Mesodermal cell (in vitro differentiated cells): Measurements from ENCODE around the gene ACSS1.

Source experiments
- H3K27ac ChIP-seq: 2 replicates; pipeline ENCODE4 v1.7.0; 2013; ENCODE audit warnings: mild to moderate bottlenecking, low read depth, low read length, moderate library complexity; ENCODE audit not compliant: severe bottlenecking
- H3K36me3 ChIP-seq: 2 replicates; pipeline ENCODE4 v1.7.1; 2013; ENCODE audit warnings: mild to moderate bottlenecking, low read length, moderate library complexity; ENCODE audit not compliant: control insufficient read depth, insufficient read depth
- H3K4me1 ChIP-seq: one replicate; pipeline ENCODE4 v1.7.1; 2013; ENCODE audit warnings: mild to moderate bottlenecking, low read length; ENCODE audit not compliant: insufficient read depth, control insufficient read depth, poor library complexity, severe bottlenecking
- H3K4me3 ChIP-seq: 2 replicates; pipeline ENCODE4 v1.7.0; 2013; ENCODE audit warnings: low read length, control low read depth, mild to moderate bottlenecking; ENCODE audit not compliant: insufficient read depth, poor library complexity, severe bottlenecking; ENCODE audit errors: extremely low read depth
- H3K9me3 ChIP-seq: 2 replicates; pipeline ENCODE4 v1.7.1; 2013; ENCODE audit warnings: mild to moderate bottlenecking, low read length, moderate library complexity; ENCODE audit not compliant: control insufficient read depth
- WGBS, 2 experiments: methylation state at CpG; one replicate each; pipeline ENCODE4 v1.1.5; 2013; ENCODE audit warnings: missing lambda C conversion rate in 2 of 2; ENCODE audit not compliant: insufficient coverage in 2 of 2; 5-methylcytosine and 5-hydroxymethylcytosine counted together

Gene ACSS1

DNA sequence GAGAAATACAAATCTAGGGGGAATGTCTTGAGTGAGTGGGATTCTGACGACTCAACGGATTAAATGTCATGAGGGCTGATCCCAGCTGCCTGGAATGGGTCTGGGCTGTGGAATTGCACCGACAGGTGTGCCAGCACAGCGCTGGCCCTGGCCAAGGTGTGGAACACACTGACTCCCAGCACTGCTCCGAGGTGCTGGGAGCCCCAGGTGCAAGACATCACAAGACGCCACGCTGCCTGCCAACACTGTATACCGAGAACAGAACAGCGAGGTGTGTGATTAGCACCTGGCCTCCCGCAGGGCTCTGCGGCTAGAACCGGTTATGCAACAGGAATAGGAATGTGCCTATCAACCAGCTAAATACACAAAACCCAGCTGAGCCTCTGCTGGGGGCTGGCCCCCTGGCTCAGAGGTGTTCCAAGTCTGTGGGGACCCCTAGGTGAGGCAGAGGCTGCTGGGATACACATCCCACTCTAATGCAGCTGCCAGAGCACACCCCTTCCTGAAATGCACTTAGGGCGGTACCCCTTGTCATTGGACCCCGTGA lies 40.6 kb downstream of the ACSS1 start:
- H3K27ac ChIP-seq = no peak overlapping the region
- no peaks in the 10 kb centered on the region for H3K9me3 ChIP-seq
- 79 to 88% methylated on average over 11 to 13 of the region's 14 CpGs for WGBS, 2 experiments
- H3K4me3 ChIP-seq = no peak overlapping the region
- no peaks in the 10 kb centered on the region for H3K4me1 ChIP-seq
- H3K36me3 ChIP-seq = no peaks in the 10 kb centered on the region

DNA sequence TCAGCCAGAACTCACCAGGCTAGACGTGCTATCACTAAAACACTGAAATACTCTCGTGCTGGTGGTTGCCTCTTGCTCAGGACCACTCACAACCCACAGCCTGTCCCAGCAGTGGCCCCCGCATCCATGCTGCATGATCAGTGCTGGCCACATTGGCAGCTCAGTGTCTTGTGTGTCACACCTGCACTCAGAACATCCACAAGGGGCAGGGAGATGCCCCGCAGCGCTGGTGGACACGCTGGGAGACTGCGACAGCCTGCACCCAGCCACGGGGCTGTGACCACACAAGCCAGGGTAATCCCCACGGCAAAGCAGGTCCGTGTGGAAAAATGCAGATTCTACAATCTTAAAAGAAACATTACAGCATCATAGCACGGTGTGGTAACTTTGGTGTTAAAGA lies 41.5 kb downstream of the ACSS1 start:
- WGBS, 2 experiments = 90 to 93% methylated on average over 9 of the region's 11 CpGs
- no peak overlapping the region for H3K4me3 ChIP-seq
- H3K36me3 ChIP-seq = no peaks in the 10 kb centered on the region
- H3K4me1 ChIP-seq = no peaks in the 10 kb centered on the region
- no peaks in the 10 kb centered on the region for H3K9me3 ChIP-seq
- H3K27ac ChIP-seq = no peak overlapping the region

DNA sequence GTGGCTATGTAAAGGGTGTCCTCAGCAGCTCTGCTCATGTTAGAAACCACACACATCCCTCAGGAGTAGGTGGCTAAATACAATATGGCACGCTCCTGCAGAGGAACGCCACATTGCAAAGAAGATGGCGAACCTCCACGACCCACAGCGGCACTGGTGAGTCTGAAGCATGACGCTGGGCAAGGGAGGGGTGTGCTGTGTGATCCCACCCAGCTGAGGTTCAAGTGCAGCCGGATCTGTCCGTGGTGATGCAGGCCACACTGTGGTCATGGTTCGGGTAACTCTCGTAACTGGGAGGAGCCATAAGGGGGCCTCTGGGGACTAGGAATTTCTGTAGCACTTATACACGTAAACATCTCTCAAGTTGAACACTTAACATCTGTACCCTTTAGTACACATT lies 42.0 kb downstream of the ACSS1 start:
- Histone ChIP-seq H3K36me3 (no peaks in the 10 kb centered on the region), H3K27ac (no peak overlapping the region), H3K9me3 (no peaks in the 10 kb centered on the region), H3K4me1 (no peaks in the 10 kb centered on the region), H3K4me3 (no peak overlapping the region)
- 84 to 93% methylated on average over 7 to 9 of the region's 11 CpGs for WGBS, 2 experiments

DNA sequence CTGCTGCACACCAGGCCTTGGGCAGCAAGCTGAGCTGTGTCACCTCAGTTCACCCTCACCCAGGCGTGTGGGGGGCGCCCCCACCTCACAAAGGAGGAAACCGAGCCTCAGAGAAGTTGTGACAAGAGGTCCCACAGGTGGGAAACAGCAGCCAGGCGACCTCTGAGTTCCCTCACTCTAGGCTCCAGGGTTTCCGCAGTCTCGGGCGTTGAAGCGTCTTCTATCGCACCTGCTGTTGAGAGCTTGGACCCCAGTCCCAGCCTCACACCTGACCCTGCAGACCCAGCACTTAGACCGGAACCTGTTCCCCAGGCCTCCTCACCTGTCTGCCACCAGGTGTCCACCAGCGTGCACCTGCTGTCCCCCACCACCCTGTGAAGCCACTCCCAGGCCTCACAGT lies 43.1 kb downstream of the ACSS1 start:
- H3K36me3 ChIP-seq = no peaks in the 10 kb centered on the region
- H3K4me1 ChIP-seq = no peaks in the 10 kb centered on the region
- H3K4me3 ChIP-seq = no peak overlapping the region
- no peaks in the 10 kb centered on the region for H3K9me3 ChIP-seq
- WGBS, 2 experiments = 83 to 89% methylated on average over 9 to 10 of the region's 11 CpGs
- no peak overlapping the region for H3K27ac ChIP-seq

DNA sequence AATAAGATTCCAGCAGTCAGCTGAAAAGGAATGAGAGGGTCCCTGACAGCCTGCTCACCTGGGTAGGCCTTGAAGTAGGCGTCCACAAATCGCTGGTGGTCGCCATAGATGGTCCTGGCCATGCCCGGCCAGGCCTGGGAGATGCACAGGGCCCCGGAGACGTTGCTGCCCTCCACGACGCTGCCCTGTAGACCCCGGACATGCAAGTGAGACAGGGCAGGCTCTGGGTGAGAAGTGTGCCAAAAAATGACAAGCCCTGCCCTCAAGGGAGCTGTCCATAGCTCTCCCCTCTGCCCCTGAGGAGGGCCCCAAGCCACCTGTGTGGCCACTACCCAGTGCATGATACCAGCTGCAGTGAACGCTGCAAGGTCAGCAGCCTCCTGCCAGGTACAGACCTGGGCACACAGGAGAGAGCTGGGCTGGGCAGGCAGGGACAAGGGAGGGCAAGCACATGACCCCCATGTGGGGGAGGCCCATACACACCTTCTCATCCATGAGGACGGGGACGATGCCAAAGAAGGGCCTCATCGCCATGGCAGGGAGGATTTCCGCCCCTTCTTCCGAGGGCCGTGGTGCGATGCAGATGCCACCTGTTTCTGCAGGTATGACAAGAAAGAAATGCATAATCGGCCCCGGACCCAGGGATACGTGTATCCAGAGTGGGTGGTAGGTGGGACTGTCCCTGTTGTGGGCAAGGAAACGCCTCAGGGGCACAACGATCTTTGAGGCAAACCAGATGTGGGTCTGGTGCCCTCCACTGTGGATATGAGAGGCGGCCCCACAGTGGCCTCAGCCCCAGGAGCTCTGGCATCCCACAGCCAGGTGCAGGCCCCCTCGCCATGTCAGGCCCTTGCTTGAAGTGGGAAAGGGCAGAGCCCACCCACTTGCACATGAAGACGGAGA lies 44.2 kb downstream of the ACSS1 start:
- Histone ChIP-seq H3K4me3 (no peak overlapping the region), H3K4me1 (no peaks in the 10 kb centered on the region), H3K36me3 (no peaks in the 10 kb centered on the region), H3K9me3 (no peaks in the 10 kb centered on the region), H3K27ac (no peak overlapping the region)
- WGBS, 2 experiments = 92 to 93% methylated on average over 25 of the region's 25 CpGs

- H3K9me3 ChIP-seq = no peaks in the 10 kb centered on the region
- no peak overlapping the region for H3K4me3 ChIP-seq
- no peaks in the 10 kb centered on the region for H3K4me1 ChIP-seq
- 91 to 94% methylated on average over 18 to 20 of the region's 21 CpGs for WGBS, 2 experiments
- no peaks in the 10 kb centered on the region for H3K36me3 ChIP-seq
- H3K27ac ChIP-seq = no peak overlapping the region
These were observed 45.2 kb downstream of the ACSS1 start for GRCh38 chr20:25012616-25013189.

DNA sequence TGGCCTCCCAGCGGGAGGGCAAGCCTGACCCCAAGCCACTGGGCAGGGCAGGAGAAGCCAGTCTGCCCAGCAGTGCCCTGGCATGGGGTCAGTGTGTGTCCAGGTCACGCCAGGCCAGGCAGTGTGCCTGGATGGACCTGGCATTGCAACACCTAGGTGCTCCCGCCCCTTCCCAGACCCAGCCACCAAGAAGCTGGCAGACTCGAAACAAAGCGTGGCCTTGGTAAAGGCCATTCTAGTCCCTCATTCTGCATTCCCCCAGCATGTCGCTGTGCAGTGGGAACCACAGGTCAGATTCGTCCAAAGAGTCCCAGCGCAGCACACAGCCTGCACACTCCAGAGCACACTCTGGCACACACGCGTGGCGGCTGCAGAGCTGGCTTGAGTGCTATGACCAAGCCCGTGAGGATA lies 46.1 kb downstream of the ACSS1 start:
- no peak overlapping the region for H3K27ac ChIP-seq
- H3K4me1 ChIP-seq = no peaks in the 10 kb centered on the region
- no peak overlapping the region for H3K4me3 ChIP-seq
- no peaks in the 10 kb centered on the region for H3K36me3 ChIP-seq
- no peaks in the 10 kb centered on the region for H3K9me3 ChIP-seq
- WGBS, 2 experiments = 90 to 95% methylated on average over 10 to 11 of the region's 12 CpGs

GRCh38 chr20:25011261-25011660 lies 46.7 kb downstream of the ACSS1 start:
- no peaks in the 10 kb centered on the region for H3K4me1 ChIP-seq
- no peaks in the 10 kb centered on the region for H3K9me3 ChIP-seq
- whole genome bisulfite sequencing, 2 experiments = 83 to 92% methylated on average over 6 of the region's 6 CpGs
- no peaks in the 10 kb centered on the region for H3K36me3 ChIP-seq
- no peak overlapping the region for H3K4me3 ChIP-seq
- no peak overlapping the region for H3K27ac ChIP-seq

DNA sequence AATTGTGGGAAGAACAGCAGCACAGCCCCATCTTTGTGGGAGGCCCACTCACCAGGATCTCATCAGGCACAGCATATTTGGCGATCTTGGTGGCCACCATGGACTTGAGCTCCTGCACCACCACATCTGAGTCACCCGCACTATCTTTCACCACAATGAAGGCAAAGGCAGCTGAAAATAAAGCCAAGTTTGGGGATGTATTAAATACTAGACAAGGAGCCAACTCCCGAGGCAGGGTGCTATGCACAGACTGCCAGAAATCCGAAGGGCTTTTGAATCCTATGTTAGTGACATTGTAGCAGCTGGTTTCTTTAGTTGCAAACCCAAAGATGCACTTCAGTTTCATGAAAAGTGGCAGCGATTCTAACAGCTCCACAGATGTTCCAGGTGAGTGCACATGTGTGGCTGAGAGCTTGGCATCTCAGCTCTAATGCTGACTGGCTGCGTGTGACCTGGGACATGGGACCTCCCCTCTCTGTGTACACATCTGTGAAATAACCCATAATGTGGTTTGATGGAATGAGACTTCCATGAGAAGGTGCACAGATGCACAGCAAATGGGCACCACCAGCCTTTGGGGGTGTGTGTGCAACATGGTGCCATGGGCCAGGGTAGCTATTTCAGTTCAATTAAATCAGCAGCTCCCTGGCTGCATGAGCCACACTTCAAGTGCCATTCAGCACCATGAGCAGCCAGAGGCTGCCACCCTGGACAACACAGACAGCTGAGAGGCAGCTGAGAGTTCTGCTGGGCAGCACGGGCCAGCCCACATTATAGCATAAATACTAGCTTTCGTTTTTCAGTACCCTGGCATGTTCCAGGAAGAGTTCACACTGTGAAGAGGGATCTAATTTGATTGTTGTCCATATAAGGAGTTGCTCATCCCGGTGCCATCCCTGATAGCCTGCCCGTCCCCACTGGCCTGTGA lies 48.5 kb downstream of the ACSS1 start:
- 69 to 72% methylated on average over 6 to 7 of the region's 10 CpGs for WGBS, 2 experiments
- no peaks in the 10 kb centered on the region for H3K36me3 ChIP-seq

DNA sequence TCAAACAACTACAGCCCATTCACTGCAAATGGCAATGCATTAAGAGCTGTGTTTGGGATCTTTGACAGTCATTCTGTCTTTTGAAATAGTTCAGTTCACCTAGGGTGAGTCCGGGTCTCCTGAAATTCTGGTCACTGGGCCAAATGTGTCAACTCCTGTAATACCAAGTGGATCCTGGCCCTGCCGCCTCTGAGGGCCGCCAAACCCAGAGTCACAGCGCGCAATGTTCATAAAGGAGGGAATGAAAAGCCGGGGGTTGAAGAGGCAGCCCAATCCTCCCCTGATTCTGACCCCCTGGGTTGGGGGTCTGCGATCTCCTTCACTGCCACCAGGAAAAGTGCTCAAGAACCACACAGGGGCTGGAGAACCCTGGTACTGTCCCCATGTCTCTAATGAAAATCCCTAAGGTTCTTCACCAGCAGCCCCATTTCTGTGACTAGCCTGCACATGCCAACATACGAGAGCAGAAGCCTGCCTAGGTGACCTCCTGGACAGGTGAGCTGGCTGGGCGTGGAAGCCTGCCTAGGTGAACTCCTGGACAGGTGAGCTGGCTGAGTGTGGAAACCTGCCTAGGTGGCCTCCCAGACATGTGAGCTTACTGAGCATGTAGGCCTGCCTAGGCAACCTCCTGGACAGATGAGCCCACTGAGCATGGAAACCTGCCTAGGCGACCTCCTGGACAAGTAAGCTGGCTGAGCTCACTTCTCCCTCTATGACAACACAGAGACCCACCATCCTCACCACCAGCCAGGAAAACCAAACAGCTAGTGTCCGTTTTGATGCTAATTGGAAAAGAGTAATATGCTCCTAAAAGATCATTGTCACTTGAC lies 49.3 kb downstream of the ACSS1 start:
- no peak overlapping the region for H3K27ac ChIP-seq
- no peak overlapping the region for H3K4me3 ChIP-seq
- H3K9me3 ChIP-seq = no peaks in the 10 kb centered on the region
- no peaks in the 10 kb centered on the region for H3K36me3 ChIP-seq
- H3K4me1 ChIP-seq = no peaks in the 10 kb centered on the region
- WGBS, 2 experiments = 81 to 88% methylated on average over 7 to 10 of the region's 11 CpGs

More for the DNA sequence above, 48.5 kb downstream of the ACSS1 start:
- H3K4me3 ChIP-seq = no peak overlapping the region
- H3K9me3 ChIP-seq = no peaks in the 10 kb centered on the region
- H3K27ac ChIP-seq = no peak overlapping the region
- H3K4me1 ChIP-seq = no peaks in the 10 kb centered on the region
